ENCODE measurements around the gene GTF2I.
A peak's percentile ranks its signal among the peaks of the same experiment; 100 is the strongest.
"Not testable (repeated sequence)": the region's sequence is repeated elsewhere in the genome, so short reads cannot be mapped to it uniquely, and the experiment has no call there.

GTF2I gene

GRCh38 chr7:74657692-74658177 is at the start of gene GTF2I:
TSS of gene GTF2I (plus strand) at chr7:74657718. CDS start at chr7:74689129, 31,411 bp downstream.
- DNase-seq (ENCODE audit: low read depth in 3 of 3, low spot score in 1 of 3) = peak in 1 of 3 donors; percentile 32

DNA sequence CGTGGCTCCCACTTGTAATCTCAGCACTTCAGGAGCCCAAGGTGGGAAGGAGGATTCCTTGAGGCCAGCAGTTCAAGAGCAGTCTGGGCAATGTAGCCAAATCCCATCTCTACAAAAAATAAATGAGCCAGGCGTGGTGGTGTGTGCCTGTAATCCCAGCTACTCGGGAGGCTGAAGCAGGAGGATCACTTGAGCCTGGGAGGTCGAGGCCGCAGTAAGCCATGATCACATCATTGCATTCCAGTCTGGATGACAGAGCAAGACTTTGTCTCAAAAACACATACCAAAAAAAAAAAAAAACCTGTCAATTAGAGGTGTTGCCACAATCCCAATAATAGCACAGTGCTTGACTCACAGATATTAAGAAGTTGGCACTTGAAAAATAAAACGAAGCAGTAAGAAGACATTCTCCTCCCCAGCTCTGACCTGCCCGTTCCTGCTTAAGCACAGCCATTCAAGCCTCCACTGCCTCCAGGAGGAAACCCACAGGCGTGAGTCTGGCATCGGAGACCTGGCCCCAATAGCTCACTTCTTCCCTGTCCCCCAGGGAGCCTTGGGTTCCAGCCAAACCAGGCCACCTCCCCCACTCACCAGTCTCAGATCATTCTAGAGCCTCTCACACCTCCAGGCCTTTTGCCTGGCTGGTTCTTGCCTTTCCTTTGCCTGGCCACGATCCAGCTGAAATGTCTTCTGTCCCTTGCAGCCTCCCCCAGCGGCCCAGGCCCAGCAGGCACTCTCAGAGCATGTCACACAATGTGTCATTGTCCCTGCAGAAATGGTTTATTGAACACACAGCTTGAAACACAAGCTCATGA is 45.3 kb upstream of the GTF2I start:
- no peak for DNase-seq (ENCODE audit: low read depth in 3 of 3, low spot score in 1 of 3)

- DNase-seq (ENCODE audit: low read depth in 3 of 3, low spot score in 1 of 3) = no peak
These were observed 41.4 kb upstream of the GTF2I start for GRCh38 chr7:74615933-74616780.

DNA sequence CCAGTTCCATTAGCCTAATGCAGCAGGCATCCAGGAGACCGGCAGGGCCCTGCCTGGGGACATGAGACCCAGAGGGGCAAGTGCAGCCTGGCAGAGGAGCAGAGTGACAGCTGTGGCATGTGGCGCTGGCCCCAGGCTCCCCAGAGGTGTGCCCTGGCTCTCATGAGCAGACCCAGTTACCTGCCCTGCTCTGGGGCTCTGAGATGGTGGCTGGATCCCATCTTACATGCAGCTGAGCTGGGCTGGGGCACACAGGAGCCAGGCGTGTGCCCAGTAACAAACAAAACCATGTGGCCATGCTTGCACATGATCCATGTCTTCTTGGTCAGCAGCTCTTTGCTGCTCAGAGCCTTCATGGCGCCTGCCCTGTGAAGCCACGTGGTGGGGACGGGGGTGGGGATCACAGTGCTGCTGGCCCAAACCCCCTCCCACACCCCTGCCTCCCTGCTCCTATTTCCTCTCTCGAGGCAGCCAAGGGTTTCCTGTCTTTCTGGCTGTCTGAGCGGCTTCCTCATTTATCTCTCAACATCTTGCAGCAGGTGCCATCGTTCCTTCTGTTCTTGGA is 40.3 kb upstream of the GTF2I start:
- DNase-seq (ENCODE audit: low read depth in 3 of 3, low spot score in 1 of 3) = peak in 2 of 3 donors; percentile 4 to 5

DNA sequence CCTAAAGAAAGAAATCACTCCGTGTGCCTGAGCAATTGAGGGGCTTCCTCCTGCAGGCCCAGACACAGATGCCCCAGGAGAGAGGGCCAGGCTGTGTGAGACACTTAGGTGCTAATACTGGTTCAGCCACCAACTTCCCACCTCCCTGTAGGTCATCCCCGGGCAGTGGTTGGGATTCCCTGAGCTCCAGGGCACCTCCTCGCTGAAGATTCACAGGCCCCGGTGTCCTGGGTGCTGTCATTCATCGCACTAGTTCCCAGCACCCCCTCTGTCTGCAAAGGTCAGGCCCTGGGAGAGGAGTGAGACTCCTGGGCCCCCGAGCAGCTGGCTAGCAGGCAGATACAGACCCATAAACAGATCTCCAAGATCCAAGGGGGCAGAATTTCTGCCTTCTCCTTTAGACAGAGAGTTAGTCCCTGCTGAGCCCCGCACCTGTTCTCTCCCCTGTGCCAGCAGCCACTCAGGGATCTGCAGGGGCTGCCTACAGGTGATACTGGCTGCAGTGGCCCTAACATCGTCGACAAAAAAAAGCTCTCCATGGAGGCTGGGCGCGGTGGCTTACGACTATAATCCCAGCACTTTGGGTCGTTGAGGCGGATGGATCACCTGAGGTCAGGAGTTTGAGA is 38.2 kb upstream of the GTF2I start:
- no peak for DNase-seq (ENCODE audit: low read depth in 3 of 3, low spot score in 1 of 3)

GRCh38 chr7:74622228-74622749 is 35.2 kb upstream of the GTF2I start:
- no peak for DNase-seq (ENCODE audit: low read depth in 3 of 3, low spot score in 1 of 3)

- no peak for DNase-seq (ENCODE audit: low read depth in 3 of 3, low spot score in 1 of 3)
These were observed 34.4 kb upstream of the GTF2I start for GRCh38 chr7:74623135-74623534.

DNA sequence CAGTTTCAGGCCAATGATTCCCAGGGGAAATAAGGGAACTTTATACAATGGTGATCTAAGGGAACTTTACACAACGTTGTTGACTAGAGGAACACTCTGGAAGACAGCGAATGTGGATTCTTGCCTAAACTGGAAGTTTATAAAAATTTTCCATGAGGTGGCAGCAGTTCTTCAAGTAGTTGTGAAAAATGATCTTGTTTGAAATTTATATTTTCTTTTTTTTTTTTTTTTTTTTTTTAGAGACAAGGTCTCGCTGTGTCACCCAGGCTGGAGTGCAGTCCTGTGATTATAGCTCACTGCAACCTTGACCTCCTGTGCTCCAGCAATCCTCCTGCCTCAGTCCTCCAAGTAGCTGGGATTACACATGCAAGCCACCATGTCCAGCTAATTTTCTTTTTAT is 32.1 kb upstream of the GTF2I start:
- no peak for DNase-seq (ENCODE audit: low read depth in 3 of 3, low spot score in 1 of 3)

DNA sequence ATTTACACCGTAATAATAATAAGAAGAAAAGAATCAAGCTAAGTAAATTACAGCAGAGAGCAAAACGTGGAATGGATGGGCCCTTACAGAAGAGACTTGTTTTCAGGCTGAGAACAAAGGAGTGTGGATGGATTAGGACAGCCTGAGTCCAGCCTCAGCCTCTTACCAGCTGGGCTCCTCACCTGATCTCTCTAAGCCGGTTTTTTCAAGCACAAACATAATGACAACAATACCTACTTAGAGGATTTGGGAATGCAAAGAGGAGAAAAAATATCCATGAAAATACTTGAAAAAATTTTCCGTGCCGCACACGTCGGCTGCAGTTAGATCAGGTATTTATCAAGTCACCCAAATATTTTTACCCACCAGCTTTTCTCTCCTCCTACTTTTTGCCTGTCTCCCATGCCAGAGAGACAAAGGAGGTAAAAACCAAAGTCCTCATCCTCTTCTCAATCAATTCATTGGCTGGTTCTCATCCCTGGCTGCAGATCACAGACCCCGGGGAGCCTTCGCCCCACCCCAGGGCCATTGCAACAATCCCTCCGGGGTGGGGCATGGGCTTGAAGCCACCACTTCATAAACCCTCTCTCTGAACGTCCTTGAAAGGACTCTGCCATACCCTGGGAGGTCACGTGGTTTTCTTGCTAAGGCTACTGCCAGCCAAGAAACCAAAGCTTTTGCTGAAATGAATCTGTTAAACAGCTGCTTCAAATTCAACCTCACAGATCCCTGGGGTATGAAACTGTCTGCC is 29.7 kb upstream of the GTF2I start:
- DNase-seq (ENCODE audit: low read depth in 3 of 3, low spot score in 1 of 3) = no peak

GRCh38 chr7:74632505-74632904 is 25.0 kb upstream of the GTF2I start:
- no peak for DNase-seq (ENCODE audit: low read depth in 3 of 3, low spot score in 1 of 3)

- DNase-seq (ENCODE audit: low read depth in 3 of 3, low spot score in 1 of 3) = no peak
These were observed 24.0 kb upstream of the GTF2I start for GRCh38 chr7:74633451-74633921.

DNA sequence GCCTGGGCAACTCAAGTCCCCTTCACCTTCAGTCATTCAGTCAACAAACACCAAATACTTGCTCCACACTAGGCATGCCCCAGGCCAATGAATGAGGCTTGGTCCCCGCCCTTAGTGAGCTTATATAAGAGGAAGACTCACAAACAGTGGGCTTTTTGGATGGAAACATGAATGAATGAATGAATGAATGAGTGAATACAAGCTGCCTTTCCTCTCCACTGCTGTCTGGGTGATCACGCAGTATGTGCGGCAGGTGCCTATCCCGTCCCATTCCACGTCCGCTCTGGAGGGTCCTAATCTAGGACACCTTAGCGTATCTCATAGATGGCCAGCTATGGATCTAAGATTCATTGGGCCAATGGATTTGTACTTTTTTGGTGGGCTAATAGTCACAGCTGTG is 19.8 kb upstream of the GTF2I start:
- DNase-seq (ENCODE audit: low read depth in 3 of 3, low spot score in 1 of 3) = no peak

- peak; percentile 51 to 62 (median 61) for DNase-seq (ENCODE audit: low read depth in 3 of 3, low spot score in 1 of 3)
These were observed 7.5 kb upstream of the GTF2I start for GRCh38 chr7:74650055-74650454.

DNA sequence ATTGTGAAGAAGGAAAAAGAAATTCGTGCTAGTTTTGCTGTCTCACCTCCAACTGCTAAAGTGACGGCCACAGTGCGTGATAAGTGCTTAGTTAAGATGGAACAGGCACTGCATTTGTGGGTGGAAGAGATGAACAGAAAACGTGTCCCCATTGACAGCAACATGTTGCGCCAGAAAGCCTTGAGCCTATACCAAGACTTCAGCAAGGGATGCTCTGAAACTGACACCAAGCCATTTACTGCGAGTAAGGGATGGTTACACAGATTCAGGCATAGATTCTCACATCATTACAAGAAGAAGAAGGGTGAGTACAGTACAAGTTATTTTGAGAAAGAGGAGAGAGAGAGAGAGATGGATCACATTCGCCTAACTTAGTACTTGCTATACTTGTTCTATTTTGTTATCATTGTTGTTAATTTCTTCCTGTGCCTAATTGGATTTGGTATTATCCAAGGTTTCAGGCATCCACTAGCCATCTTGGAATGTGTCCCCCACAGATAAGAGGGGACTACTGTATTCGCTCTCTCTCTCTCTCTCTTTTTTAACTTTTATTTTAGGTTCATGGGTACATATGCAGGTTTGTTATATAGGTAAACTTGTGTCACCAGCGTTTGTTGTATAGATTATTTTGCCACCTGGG is 6.9 kb upstream of the GTF2I start:
- DNase-seq (ENCODE audit: low read depth in 3 of 3, low spot score in 1 of 3) = not testable (repeated sequence)

- not testable (repeated sequence) for DNase-seq (ENCODE audit: low read depth in 3 of 3, low spot score in 1 of 3)
These were observed 6.4 kb upstream of the GTF2I start for GRCh38 chr7:74651133-74651504.

DNA sequence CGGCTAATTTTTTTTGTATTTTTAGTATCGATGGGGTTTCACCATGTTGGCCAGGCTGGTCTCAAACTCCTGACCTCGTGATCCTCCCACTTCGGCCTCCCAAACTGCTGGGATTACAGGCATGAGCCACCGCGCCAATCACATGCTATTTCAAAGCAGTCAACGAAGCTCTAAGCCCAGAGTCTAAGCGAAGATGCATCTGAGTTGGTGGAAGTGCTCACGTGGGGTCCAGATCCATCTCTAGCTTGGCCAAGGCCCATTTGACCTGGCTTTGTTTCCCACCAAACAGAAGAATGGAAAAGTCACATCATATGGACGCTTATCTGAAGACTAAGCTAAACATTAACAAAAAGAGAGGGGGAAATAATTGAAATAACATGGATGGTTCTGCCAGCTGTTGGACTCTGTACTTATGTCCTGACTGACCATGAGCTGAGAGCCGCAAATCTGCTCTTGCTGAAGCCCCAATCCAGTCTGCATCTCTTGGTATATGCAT is 3.8 kb upstream of the GTF2I start:
- no peak for DNase-seq (ENCODE audit: low read depth in 3 of 3, low spot score in 1 of 3)

GRCh38 chr7:74654811-74655210 is 2.7 kb upstream of the GTF2I start:
- DNase-seq (ENCODE audit: low read depth in 3 of 3, low spot score in 1 of 3) = no peak

GRCh38 chr7:74655324-74655723 is 2.2 kb upstream of the GTF2I start:
- no peak for DNase-seq (ENCODE audit: low read depth in 3 of 3, low spot score in 1 of 3)

- DNase-seq (ENCODE audit: low read depth in 3 of 3, low spot score in 1 of 3) = no peak
These were observed 1.6 kb upstream of the GTF2I start for GRCh38 chr7:74655768-74656440.

Measured in stimulated activated CD4-positive, alpha-beta T cell treated with anti-CD3 and anti-CD28 coated beads, TNF-alpha, amount 100 ng/mL, for 1 hour (primary cell).